ENCODE data around the gene LRBA. TPM values are rescaled to one million over a fixed set of nuclear protein-coding genes. Genes with fewer than 3 reads are reported as not detected.

LRBA gene
- total and polyA plus RNA-seq, 2 donors (not counting 1 experiment from before 2014, with no cell fraction given), result 16.4 to 36.7 TPM

DNA sequence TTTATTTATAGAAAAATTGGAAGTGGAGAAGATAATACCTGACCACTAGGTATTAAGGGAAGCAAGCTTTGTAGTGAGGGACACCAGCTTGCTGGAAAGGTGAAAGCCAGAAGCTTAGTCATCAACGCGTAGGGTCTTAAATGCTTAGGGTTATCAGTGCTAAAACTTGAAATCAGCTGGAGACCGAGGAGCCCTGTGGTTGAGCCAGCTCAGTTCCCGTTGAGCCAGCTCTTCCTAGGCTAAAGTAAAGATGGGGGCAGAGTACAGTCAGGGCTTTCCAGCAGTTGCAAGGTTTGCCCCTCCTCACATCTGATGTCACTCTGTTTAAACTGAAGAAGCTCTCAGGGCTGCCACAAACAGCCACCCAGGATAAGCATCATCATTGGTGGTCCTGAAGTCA lies 696.1 kb downstream of the LRBA start:
- Histone ChIP-seq H2AFZ (ENCODE audit: low read length) (no peak overlapping the region), H3K9me3 (ENCODE audit: control insufficient read depth, insufficient read depth, low read depth, low read length) (no peaks in the 10 kb centered on the region), H3K4me2 (ENCODE audit: extremely low read depth, insufficient read depth, low read length) (no peak overlapping the region), H3K27ac (ENCODE audit: insufficient read depth, low read length) (no peak overlapping the region), H3K9ac (ENCODE audit: insufficient read depth, low read length) (no peak overlapping the region), H4K20me1 (ENCODE audit: control insufficient read depth, extremely low read depth, insufficient read depth, low read length) (no peaks in the 10 kb centered on the region), H3K27me3 (ENCODE audit: control insufficient read depth, insufficient read depth, low read length) (no peaks in the 10 kb centered on the region), H3K4me1 (ENCODE audit: control insufficient read depth, extremely low read depth, insufficient read depth, low read length) (peaks cover 5% of the 10 kb centered on the region), H3K4me3 (replicated peaks in 1 of 4; ENCODE audit: control extremely low read depth in 1 of 4, insufficient read depth in 1 of 4, low read depth in 3 of 4, low read length in 4 of 4) (no peak overlapping the region), H3K36me3 (ENCODE audit: control insufficient read depth, insufficient read depth, low read length) (no peaks in the 10 kb centered on the region), H3K79me2 (ENCODE audit: control insufficient read depth, insufficient read depth, low read length) (no peaks in the 10 kb centered on the region)
- TF ChIP-seq, protein P1, sequence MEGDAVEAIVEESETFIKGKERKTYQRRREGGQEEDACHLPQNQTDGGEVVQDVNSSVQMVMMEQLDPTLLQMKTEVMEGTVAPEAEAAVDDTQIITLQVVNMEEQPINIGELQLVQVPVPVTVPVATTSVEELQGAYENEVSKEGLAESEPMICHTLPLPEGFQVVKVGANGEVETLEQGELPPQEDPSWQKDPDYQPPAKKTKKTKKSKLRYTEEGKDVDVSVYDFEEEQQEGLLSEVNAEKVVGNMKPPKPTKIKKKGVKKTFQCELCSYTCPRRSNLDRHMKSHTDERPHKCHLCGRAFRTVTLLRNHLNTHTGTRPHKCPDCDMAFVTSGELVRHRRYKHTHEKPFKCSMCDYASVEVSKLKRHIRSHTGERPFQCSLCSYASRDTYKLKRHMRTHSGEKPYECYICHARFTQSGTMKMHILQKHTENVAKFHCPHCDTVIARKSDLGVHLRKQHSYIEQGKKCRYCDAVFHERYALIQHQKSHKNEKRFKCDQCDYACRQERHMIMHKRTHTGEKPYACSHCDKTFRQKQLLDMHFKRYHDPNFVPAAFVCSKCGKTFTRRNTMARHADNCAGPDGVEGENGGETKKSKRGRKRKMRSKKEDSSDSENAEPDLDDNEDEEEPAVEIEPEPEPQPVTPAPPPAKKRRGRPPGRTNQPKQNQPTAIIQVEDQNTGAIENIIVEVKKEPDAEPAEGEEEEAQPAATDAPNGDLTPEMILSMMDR (conservative IDR thresholded peaks at IDR 0.05 in 1 of 2, IDR thresholded peaks at IDR 0.05 in 1 of 2; ENCODE audit: low read depth in 1 of 2, low read length in 2 of 2), result no peak
- TF ChIP-seq EZH2 (IDR thresholded peaks at IDR 0.05; ENCODE audit: low read length, missing control alignments), result no peak
- DNase-seq (ENCODE audit: low read depth in 2 of 2), result no peak

DNA sequence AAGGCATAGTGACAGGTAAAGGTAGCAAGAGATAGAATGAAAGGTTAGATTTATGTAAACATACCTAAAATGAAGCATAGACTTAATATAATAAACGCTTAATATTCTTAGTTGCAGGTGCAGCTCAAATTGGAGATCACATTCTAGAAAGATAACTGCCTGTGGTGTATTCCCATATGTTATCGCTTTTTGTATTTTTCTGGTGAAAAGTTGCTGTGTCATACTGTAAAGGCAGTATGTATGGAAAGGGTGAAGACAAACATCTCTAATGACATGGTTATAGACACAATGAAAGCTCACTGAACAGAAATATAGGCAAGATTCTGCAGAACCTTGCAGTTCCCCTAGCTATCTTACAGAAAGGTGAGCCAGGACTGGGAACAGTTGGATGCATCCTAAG lies 696.6 kb downstream of the LRBA start:
- H3K9me3 ChIP-seq (ENCODE audit: control insufficient read depth, insufficient read depth, low read depth, low read length), result no peaks in the 10 kb centered on the region
- no peaks in the 10 kb centered on the region for H4K20me1 ChIP-seq (ENCODE audit: control insufficient read depth, extremely low read depth, insufficient read depth, low read length)
- no peaks in the 10 kb centered on the region for H3K27me3 ChIP-seq (ENCODE audit: control insufficient read depth, insufficient read depth, low read length)
- no peak overlapping the region for H3K4me3 ChIP-seq (replicated peaks in 1 of 4; ENCODE audit: control extremely low read depth in 1 of 4, insufficient read depth in 1 of 4, low read depth in 3 of 4, low read length in 4 of 4)
- no peak overlapping the region for H3K27ac ChIP-seq (ENCODE audit: insufficient read depth, low read length)
- peaks cover 3% of the 10 kb centered on the region for H3K4me1 ChIP-seq (ENCODE audit: control insufficient read depth, extremely low read depth, insufficient read depth, low read length)
- no peak overlapping the region for H2AFZ ChIP-seq (ENCODE audit: low read length)
- H3K4me2 ChIP-seq (ENCODE audit: extremely low read depth, insufficient read depth, low read length), result no peak overlapping the region
- H3K36me3 ChIP-seq (ENCODE audit: control insufficient read depth, insufficient read depth, low read length), result no peaks in the 10 kb centered on the region
- TF ChIP-seq, protein P1 (conservative IDR thresholded peaks at IDR 0.05 in 1 of 2, IDR thresholded peaks at IDR 0.05 in 1 of 2; ENCODE audit: low read depth in 1 of 2, low read length in 2 of 2), result no peak
- no peak for TF ChIP-seq EZH2 (IDR thresholded peaks at IDR 0.05; ENCODE audit: low read length, missing control alignments)
- no peaks in the 10 kb centered on the region for H3K79me2 ChIP-seq (ENCODE audit: control insufficient read depth, insufficient read depth, low read length)
- no peak overlapping the region for H3K9ac ChIP-seq (ENCODE audit: insufficient read depth, low read length)
- no peak for DNase-seq (ENCODE audit: low read depth in 2 of 2)

DNA sequence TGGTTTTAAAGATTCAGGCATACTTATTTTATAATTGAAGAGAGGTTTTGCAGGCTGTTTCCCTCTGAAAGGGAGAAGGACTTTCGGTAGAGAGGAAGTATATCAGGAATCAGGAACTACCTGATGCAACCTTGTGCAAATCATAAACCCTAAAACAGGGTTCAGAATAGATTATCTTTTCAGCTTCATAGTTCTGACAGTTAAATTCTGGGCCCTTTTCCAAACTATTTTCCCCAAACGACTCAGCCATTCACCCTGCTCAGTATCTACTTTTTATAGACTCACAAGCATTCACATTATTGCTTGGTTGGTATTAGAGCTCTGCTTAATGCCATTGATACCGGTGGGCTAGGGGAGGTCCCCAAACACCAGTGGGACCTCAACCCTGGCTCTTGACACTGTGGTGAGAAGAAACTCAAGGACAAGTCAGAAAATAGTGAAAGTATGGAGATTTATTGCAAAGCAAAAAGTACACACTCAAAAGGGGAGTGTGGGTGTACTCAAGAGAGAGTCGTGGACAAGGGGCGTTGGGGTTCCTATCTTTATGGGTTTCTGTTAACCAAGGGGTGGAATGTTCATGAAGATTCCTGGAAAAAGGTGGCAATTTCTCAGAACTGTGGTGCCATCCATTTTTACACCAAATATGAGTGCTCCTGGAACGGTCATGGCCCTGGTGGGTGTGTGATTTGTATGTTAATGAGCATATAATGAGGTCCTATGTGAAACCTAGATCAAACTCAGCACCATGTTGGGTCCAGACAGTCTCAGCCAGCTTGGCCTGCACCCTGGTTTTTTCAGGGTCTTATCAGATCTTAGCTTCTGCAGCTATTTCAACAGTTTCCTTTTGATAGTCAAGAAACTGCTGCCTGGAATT lies 698.5 kb downstream of the LRBA start:
- no peaks in the 10 kb centered on the region for H3K36me3 ChIP-seq (ENCODE audit: control insufficient read depth, insufficient read depth, low read length)
- no peaks in the 10 kb centered on the region for H3K4me1 ChIP-seq (ENCODE audit: control insufficient read depth, extremely low read depth, insufficient read depth, low read length)
- H3K4me3 ChIP-seq (replicated peaks in 1 of 4; ENCODE audit: control extremely low read depth in 1 of 4, insufficient read depth in 1 of 4, low read depth in 3 of 4, low read length in 4 of 4), result no peak overlapping the region
- H3K9ac ChIP-seq (ENCODE audit: insufficient read depth, low read length), result no peak overlapping the region
- no peaks in the 10 kb centered on the region for H3K27me3 ChIP-seq (ENCODE audit: control insufficient read depth, insufficient read depth, low read length)
- TF ChIP-seq, protein P1 (conservative IDR thresholded peaks at IDR 0.05 in 1 of 2, IDR thresholded peaks at IDR 0.05 in 1 of 2; ENCODE audit: low read depth in 1 of 2, low read length in 2 of 2), result no peak
- no peak for TF ChIP-seq EZH2 (IDR thresholded peaks at IDR 0.05; ENCODE audit: low read length, missing control alignments)
- no peaks in the 10 kb centered on the region for H3K9me3 ChIP-seq (ENCODE audit: control insufficient read depth, insufficient read depth, low read depth, low read length)
- H2AFZ ChIP-seq (ENCODE audit: low read length), result no peak overlapping the region
- no peaks in the 10 kb centered on the region for H4K20me1 ChIP-seq (ENCODE audit: control insufficient read depth, extremely low read depth, insufficient read depth, low read length)
- no peaks in the 10 kb centered on the region for H3K79me2 ChIP-seq (ENCODE audit: control insufficient read depth, insufficient read depth, low read length)
- DNase-seq (ENCODE audit: low read depth in 2 of 2), result peak in 1 of 2 donors; percentile 60
- H3K4me2 ChIP-seq (ENCODE audit: extremely low read depth, insufficient read depth, low read length), result no peak overlapping the region
- H3K27ac ChIP-seq (ENCODE audit: insufficient read depth, low read length), result no peak overlapping the region

All from fibroblast of lung (primary cell).